Erythroblast (primary cell): ENCODE measurements around the gene ZNF366.

Experiments used
- GATA1 ChIP-seq: IDR thresholded peaks from 2 replicates; pipeline ENCODE4 v1.6.1; 2011; ENCODE audit warnings: low read depth, mild to moderate bottlenecking, control low read depth, low read length, moderate library complexity
- POLR2A ChIP-seq: IDR thresholded peaks from 2 replicates; pipeline ENCODE4 v1.6.1; 2011; ENCODE audit warnings: mild to moderate bottlenecking, low read length

GRCh38 chr5:72407078-72407477 is 100.1 kb downstream of the ZNF366 start:
- TF ChIP-seq POLR2A: no peak
- no peak for TF ChIP-seq GATA1
